ENCODE data around the gene G6PC1. TPM values are rescaled to one million over a fixed set of nuclear protein-coding genes. Genes with fewer than 3 reads are reported as not detected.

G6PC1 gene
- total and polyA plus RNA-seq, 2 experiments from 2014 or later = not detected

- DNase-seq (ENCODE audit: low spot score) (no peak), ATAC-seq (no peak)
- peaks cover 16% of the 10 kb centered on the region for H3K27me3 Mint-ChIP-seq (ENCODE audit: insufficient read depth, low read depth, poor library complexity)
- TF ChIP-seq STAT1 (IDR thresholded peaks at IDR 0.05; ENCODE audit: unreplicated experiment) (no peak), ZNF114 (CRISPR knock-in tag; IDR thresholded peaks at IDR 0.05) (no peak), ZNF462 (CRISPR knock-in tag; IDR thresholded peaks at IDR 0.05) (no peak), EZH2 (IDR thresholded peaks at IDR 0.05; ENCODE audit: low read depth, unreplicated experiment) (no peak), CTCF (conservative IDR thresholded peaks at IDR 0.05; ENCODE audit: low read depth in 2 of 2) (no peak), REST (IDR thresholded peaks at IDR 0.05; ENCODE audit: unreplicated experiment) (no peak), NANOG (IDR thresholded peaks at IDR 0.05; ENCODE audit: borderline replicate concordance) (no peak), EZH2phosphoT487 (IDR thresholded peaks at IDR 0.05; ENCODE audit: unreplicated experiment) (no peak), JUNB (IDR thresholded peaks at IDR 0.05; ENCODE audit: unreplicated experiment) (no peak)
- Histone ChIP-seq H3F3A (replicated peaks; ENCODE audit: low read depth) (no peaks in the 10 kb centered on the region), H4K20me1 (replicated peaks; ENCODE audit: insufficient read depth) (no peaks in the 10 kb centered on the region), H3K4me3 (no peak overlapping the region), H3K27ac (ENCODE audit: low read depth) (no peak overlapping the region), H3K27me3 (ENCODE audit: insufficient read depth) (peaks cover 7% of the 10 kb centered on the region; the same call in 1 of the 2 replicates), H3K4me1 (ENCODE audit: insufficient read depth) (peaks cover 5% of the 10 kb centered on the region; the same call in 1 of the 2 replicates), H2AFZ (no peak overlapping the region), H3K9me2 (ENCODE audit: insufficient read depth) (no peaks in the 10 kb centered on the region), H3K36me3 (ENCODE audit: insufficient read depth) (no peaks in the 10 kb centered on the region), H3K79me2 (replicated peaks; ENCODE audit: insufficient read depth) (no peaks in the 10 kb centered on the region), H3K4me2 (no peak overlapping the region)
- H3K9me3 Mint-ChIP-seq = no peaks in the 10 kb centered on the region; the same call in 2 of the 3 replicates
- no peaks in the 10 kb centered on the region for H3K36me3 Mint-ChIP-seq (ENCODE audit: low read depth)
- H3K4me3 Mint-ChIP-seq = no peak overlapping the region
- H3K27ac Mint-ChIP-seq = no peak overlapping the region
- peaks cover 15% of the 10 kb centered on the region for H3K4me1 Mint-ChIP-seq
These were observed 21.0 kb upstream of the G6PC1 start for GRCh38 chr17:42879596-42879985.
